ENCODE measurements around the gene TYMP.

Gene TYMP

GRCh38 chr22:50504369-50505211 is 25.2 kb downstream of the TYMP start:
- DNase-seq, result no peak

- DNase-seq, result no peak
These were observed 26.2 kb downstream of the TYMP start for GRCh38 chr22:50503475-50504145.

GRCh38 chr22:50502628-50503474 is 27.0 kb downstream of the TYMP start:
- no peak for DNase-seq

GRCh38 chr22:50502096-50502495 is 27.7 kb downstream of the TYMP start:
- no peak for DNase-seq

- no peak for DNase-seq
These were observed 29.4 kb downstream of the TYMP start for GRCh38 chr22:50500452-50500851.

GRCh38 chr22:50498322-50498890 is 31.4 kb downstream of the TYMP start:
- DNase-seq, result peak; percentile 69

- DNase-seq, result no peak
These were observed 32.7 kb downstream of the TYMP start for GRCh38 chr22:50497093-50497492.

- DNase-seq, result no peak
These were observed 39.1 kb downstream of the TYMP start for GRCh38 chr22:50490531-50491308.

- no peak for DNase-seq
These were observed 40.2 kb downstream of the TYMP start for GRCh38 chr22:50489363-50490243.

- DNase-seq, result no peak
These were observed 40.9 kb downstream of the TYMP start for GRCh38 chr22:50488886-50489285.

GRCh38 chr22:50488006-50488677 is 41.7 kb downstream of the TYMP start:
- DNase-seq, result no peak

GRCh38 chr22:50487290-50488005 is 42.4 kb downstream of the TYMP start:
- no peak for DNase-seq

GRCh38 chr22:50486561-50487289 is 43.1 kb downstream of the TYMP start, which contains the start of gene MIOX:
TSS of gene MIOX (plus strand) at chr22:50486859. CDS start at chr22:50486898, 39 bp downstream.
- DNase-seq, result no peak

GRCh38 chr22:50485221-50486131 is 44.3 kb downstream of the TYMP start:
- DNase-seq, result no peak

- DNase-seq, result no peak
These were observed 45.6 kb downstream of the TYMP start for GRCh38 chr22:50483977-50484853.

- DNase-seq, result no peak
These were observed 46.3 kb downstream of the TYMP start for GRCh38 chr22:50483556-50483955.

- no peak for DNase-seq
These were observed 46.7 kb downstream of the TYMP start for GRCh38 chr22:50483106-50483505.
